HCT116 (cell line): ENCODE data around the gene NUAK2. TPM values are rescaled to one million over a fixed set of nuclear protein-coding genes. Genes with fewer than 3 reads are reported as not detected.

Experiments used
- ATAC-seq: fragments of 200-7000 bp; cut with Tn5 transposase; 2 replicates; pipeline ENCODE4 v1.9.1; 2020; ENCODE audit warnings: mild to moderate bottlenecking, moderate library complexity
- BruUV-seq: library from RNA; stranded (reverse); fragments of 400-500 nt; replicated peaks from 2 replicates; lab custom pipeline; 2021; lab: Mats Ljungman, UMichigan
- CTCF ChIA-PET: fragments of 300-600 bp; sonication (Branson Sonifier 250); formaldehyde crosslinking; loops from one replicate; lab custom pipeline; 2021; ENCODE audit warnings: antibody characterized with exemption; lab: Charles Lee
- POLR2A ChIA-PET: fragments of 300-600, 350-600 bp; sonication (Branson Sonifier 250); formaldehyde crosslinking; loops from one replicate; lab custom pipeline; 2021; ENCODE audit warnings: antibody characterized with exemption; lab: Charles Lee
- RAD21 ChIA-PET, 2 experiments: fragments of 300-600 bp; sonication (Branson Sonifier 250); formaldehyde crosslinking; loops; one replicate each; lab custom pipeline; 2023; ENCODE audit warnings: low total read pairs in 2 of 2; ENCODE audit not compliant: uncharacterized antibody in 2 of 2, unreplicated experiment in 2 of 2, low non-redundant PET in 1 of 2; lab: Charles Lee
- DNase-seq: peaks from one replicate; pipeline ENCODE4 v3.0.0-alpha.2; 2010; ENCODE audit warnings: low read depth, low spot score
- H2AFZ ChIP-seq: fragments of 200-600 bp; shearing (Covaris generic), sonication (generic); 2 replicates; pipeline ENCODE4 v1.6.1; 2017; ENCODE audit warnings: low read depth, mixed run types, mixed read lengths, antibody characterized with exemption, low read length; ENCODE audit not compliant: poor library complexity, severe bottlenecking
- H3K27ac ChIP-seq: 2 replicates; pipeline ENCODE4 v1.5.1; 2012; ENCODE audit warnings: low read depth, low read length
- H3K27me3 ChIP-seq: fragments of 200-600 bp; sonication (generic); 2 replicates; pipeline ENCODE4 v1.6.1; 2016; ENCODE audit warnings: mixed run types, low read length, mixed read lengths; ENCODE audit not compliant: insufficient read depth
- H3K36me3 ChIP-seq, 2 experiments: fragments of 200-500 bp in 1 of 2; fragments of 200-600 bp in 1 of 2; sonication (Bioruptor generic) in 1 of 2; sonication (generic) in 1 of 2; 2 replicates each; pipeline versions ENCODE4 v1.5.1 to v1.6.1; 2014 to 2016; ENCODE audit warnings: low read length in 2 of 2, inconsistent platforms in 1 of 2, mixed read lengths in 1 of 2, mixed run types in 1 of 2; ENCODE audit not compliant: insufficient read depth in 2 of 2, control insufficient read depth in 1 of 2
- H3K4me1 ChIP-seq, 2 experiments: fragments of 200-600 bp in 1 of 2; sonication (generic) in 1 of 2; 2 replicates each; pipeline versions ENCODE4 v1.5.1 to v1.6.1; 2012 to 2017; ENCODE audit warnings: low read length in 2 of 2, inconsistent platforms in 1 of 2, mild to moderate bottlenecking in 1 of 2, mixed read lengths in 1 of 2, mixed run types in 1 of 2, moderate library complexity in 1 of 2; ENCODE audit not compliant: insufficient read depth in 2 of 2, control insufficient read depth in 1 of 2
- H3K4me2 ChIP-seq: fragments of 200-600 bp; sonication (generic); 2 replicates; pipeline ENCODE4 v1.6.1; 2017; ENCODE audit warnings: mixed run types, low read length, mixed read lengths
- H3K4me3 ChIP-seq, 2 experiments: fragments of 200-600 bp in 1 of 2; sonication (generic) in 1 of 2; replicated peaks in 1 of 2; 2 replicates each; pipeline ENCODE4 v1.5.1; 2011 to 2016; ENCODE audit warnings: low read length in 2 of 2, control low read depth in 1 of 2, low read depth in 1 of 2, mild to moderate bottlenecking in 1 of 2, mixed read lengths in 1 of 2, mixed run types in 1 of 2
- H3K79me2 ChIP-seq: fragments of 200-600 bp; sonication (generic); 2 replicates; pipeline ENCODE4 v1.6.1; 2017; ENCODE audit warnings: mild to moderate bottlenecking, mixed run types, low read length, moderate library complexity, mixed read lengths; ENCODE audit not compliant: insufficient read depth
- H3K9ac ChIP-seq: fragments of 200-600 bp; sonication (generic); 2 replicates; pipeline ENCODE4 v1.6.1; 2016; ENCODE audit warnings: low read length, mixed read lengths
- H3K9me2 ChIP-seq: fragments of 200-600 bp; sonication (generic), shearing (Covaris generic); 2 replicates; pipeline ENCODE4 v1.6.1; 2017; ENCODE audit warnings: mixed run types, mild to moderate bottlenecking, moderate library complexity; ENCODE audit not compliant: insufficient read depth
- H3K9me3 ChIP-seq, 2 experiments: fragments of 200-500 bp in 1 of 2; fragments of 200-600 bp in 1 of 2; sonication (Bioruptor generic) in 1 of 2; sonication (generic) in 1 of 2; 2 replicates each; pipeline ENCODE4 v1.6.1; 2014 to 2017; ENCODE audit warnings: low read length in 2 of 2, mixed read lengths in 2 of 2, inconsistent platforms in 1 of 2, low read depth in 1 of 2, mild to moderate bottlenecking in 1 of 2, mixed run types in 1 of 2, moderate library complexity in 1 of 2; ENCODE audit not compliant: control insufficient read depth in 1 of 2, insufficient read depth in 1 of 2
- H4K20me1 ChIP-seq: fragments of 200-600 bp; sonication (generic), shearing (Covaris generic); 2 replicates; pipeline ENCODE4 v1.6.1; 2017; ENCODE audit warnings: mixed run types, mild to moderate bottlenecking, moderate library complexity; ENCODE audit not compliant: insufficient read depth
- CTCF ChIP-seq, 3 experiments: fragments of 200-600 bp in 1 of 3; sonication (generic) in 1 of 3; IDR thresholded peaks in 2 of 3; conservative IDR thresholded peaks in 1 of 3; 2 replicates each; pipeline ENCODE4 v1.5.1; 2012 to 2017; ENCODE audit warnings: low read depth in 2 of 3, low read length in 2 of 3, antibody characterized with exemption in 1 of 3, borderline replicate concordance in 1 of 3, control low read depth in 1 of 3, mild to moderate bottlenecking in 1 of 3, mixed read lengths in 1 of 3, mixed run types in 1 of 3, moderate library complexity in 1 of 3; ENCODE audit not compliant: insufficient read depth in 1 of 3
- POLR2A ChIP-seq: IDR thresholded peaks from 2 replicates; pipeline ENCODE4 v1.7.0; 2011; ENCODE audit warnings: borderline replicate concordance; ENCODE audit not compliant: insufficient read depth, insufficient read length; ENCODE audit errors: extremely low read depth
- SRF ChIP-seq: IDR thresholded peaks from 2 replicates; pipeline ENCODE4 v1.6.1; 2012; ENCODE audit warnings: low read depth
- TCF7L2 ChIP-seq: IDR thresholded peaks from 2 replicates; pipeline ENCODE4 v1.7.0; 2011; ENCODE audit warnings: borderline replicate concordance, inconsistent platforms; ENCODE audit not compliant: insufficient read depth, insufficient read length; ENCODE audit errors: extremely low read depth
- ZBTB33 ChIP-seq: IDR thresholded peaks from 2 replicates; pipeline ENCODE4 v1.6.1; 2011; ENCODE audit warnings: mild to moderate bottlenecking, low read length, moderate library complexity; ENCODE audit not compliant: insufficient replicate concordance; ENCODE audit errors: extremely low read depth
- intact Hi-C: fragments of 100-400 bp; cut with micrococcal nuclease; formaldehyde crosslinking; loops from 2 replicates; pipeline ENCODE4 v1.10.0; 2022
- total RNA-seq: library from RNA; stranded (reverse); gene quantifications from one replicate; pipeline ENCODE4 v1.2.1, GENCODE V29; 2021; ENCODE audit not compliant: unreplicated experiment

NUAK2 gene
- total RNA-seq, 1 experiment from 2014 or later, result 3.0 TPM

- TF ChIP-seq SRF, result no peak
- TF ChIP-seq POLR2A, result no peak
- no peak for TF ChIP-seq TCF7L2
These were observed 22.8 kb upstream of the NUAK2 start (continued) for GRCh38 chr1:205344066-205344928.

- Histone ChIP-seq H3K9ac (no peak overlapping the region), H4K20me1 (no peaks in the 10 kb centered on the region), H2AFZ (no peak overlapping the region), H3K9me3 (no peaks in the 10 kb centered on the region), H3K36me3 (no peaks in the 10 kb centered on the region), H3K27ac (no peak overlapping the region), H3K9me2 (no peaks in the 10 kb centered on the region), H3K27me3 (no peaks in the 10 kb centered on the region), H3K4me1 (peaks cover 0 to 10% of the 10 kb centered on the region in 2 experiments; a peak in 2 of 4 replicates), H3K4me2 (no peak overlapping the region), H3K4me3 (no peak overlapping the region), H3K79me2 (no peaks in the 10 kb centered on the region)
- ChIA-PET CTCF (no interaction called here), POLR2A (no interaction called here), RAD21 (no interaction called here)
- DNase-seq (no peak), ATAC-seq (no peak)
- BruUV-seq, result no TSS peak
- no peak for TF ChIP-seq ZBTB33
- peak in 1 of 3 experiments; percentile 14; a peak in 1 of 6 replicates for TF ChIP-seq CTCF (IDR thresholded peaks at IDR 0.05 in 2 of 3, conservative IDR thresholded peaks at IDR 0.05 in 1 of 3; ENCODE audit: borderline replicate concordance in 1 of 3, insufficient read depth in 1 of 3, low read depth in 2 of 3, low read length in 2 of 3)
- no peak for TF ChIP-seq SRF
- no peak for TF ChIP-seq POLR2A
- intact Hi-C loops, result no loop called here
These were observed 22.0 kb upstream of the NUAK2 start for GRCh38 chr1:205343431-205344065.
